GM12878 (cell line): Measurements from ENCODE around the gene MPIG6B. TPM values are rescaled to one million over a fixed set of nuclear protein-coding genes. Genes with fewer than 3 reads are reported as not detected.

Source experiments
- ATAC-seq: fragments of 200-7000 bp; cut with Tn5 transposase; 3 replicates; pipeline ENCODE4 v1.9.1; 2020; ENCODE audit warnings: mild to moderate bottlenecking, moderate library complexity
- BruUV-seq: library from RNA; stranded (reverse); fragments of 400-500 nt; replicated peaks from 2 replicates; lab custom pipeline; 2021; lab: Mats Ljungman, UMichigan
- CTCF ChIA-PET: fragments of 300-600 bp; sonication (Branson Sonifier 250); formaldehyde crosslinking; extraction: SDS; loops from one replicate; lab custom pipeline; 2021; ENCODE audit warnings: inconsistent platforms; lab: Yijun Ruan, JAX
- POLR2A ChIA-PET: fragments of 350-600 bp; formaldehyde crosslinking; extraction: SDS; loops from one replicate; lab custom pipeline; 2021; ENCODE audit warnings: inconsistent platforms; lab: Charles Lee
- RAD21 ChIA-PET: fragments of 300-600 bp; sonication (Branson Sonifier 250); formaldehyde crosslinking; loops from one replicate; lab custom pipeline; 2023; ENCODE audit warnings: antibody characterized with exemption; ENCODE audit not compliant: unreplicated experiment; lab: Charles Lee
- SMC1A ChIA-PET: fragments of 300-600 bp; sonication (Branson Sonifier 250); formaldehyde crosslinking; loops from one replicate; lab custom pipeline; 2023; ENCODE audit not compliant: unreplicated experiment, uncharacterized antibody; lab: Charles Lee
- DNase-seq: peaks from one replicate; pipeline ENCODE4 v3.0.0-alpha.2; 2011; ENCODE audit warnings: low read depth, low spot score
- FAIRE-seq: peaks from 3 replicates; lab custom pipeline; 2011; peaks lifted over from hg19 to GRCh38; lab: Jason Lieb, UNC
- H2AFZ ChIP-seq: 2 replicates; pipeline ENCODE4 v1.6.0; 2011; ENCODE audit warnings: low read depth, low read length, control low read depth; ENCODE audit not compliant: control insufficient read depth
- H3K27ac ChIP-seq: 2 replicates; pipeline ENCODE4 v1.5.1; 2011; ENCODE audit warnings: control low read depth; ENCODE audit not compliant: control insufficient read depth, insufficient read depth
- H3K27me3 ChIP-seq, 2 experiments: replicated peaks in 1 of 2; 2 replicates each; pipeline versions ENCODE4 v1.6.0 to v1.6.1; 2011; ENCODE audit warnings: low read length in 1 of 2; ENCODE audit not compliant: control insufficient read depth in 2 of 2, insufficient read depth in 2 of 2
- H3K36me3 ChIP-seq, 2 experiments: 2 replicates each; pipeline ENCODE4 v1.5.1; 2011; ENCODE audit warnings: low read length in 1 of 2; ENCODE audit not compliant: control insufficient read depth in 2 of 2, insufficient read depth in 2 of 2
- H3K4me1 ChIP-seq: 2 replicates; pipeline ENCODE4 v1.6.1; 2011; ENCODE audit warnings: mild to moderate bottlenecking, low read length, moderate library complexity, mixed read lengths; ENCODE audit not compliant: control insufficient read depth, insufficient read depth
- H3K4me2 ChIP-seq: 2 replicates; pipeline ENCODE4 v1.6.0; 2011; ENCODE audit warnings: control low read depth; ENCODE audit not compliant: control insufficient read depth, insufficient read depth
- H3K4me3 ChIP-seq: fragments of 200-600 bp; sonication (generic); 2 replicates; pipeline ENCODE4 v1.5.1; 2016
- H3K79me2 ChIP-seq: 2 replicates; pipeline ENCODE4 v1.6.0; 2011; ENCODE audit warnings: low read length; ENCODE audit not compliant: control insufficient read depth, insufficient read depth
- H3K9ac ChIP-seq: 2 replicates; pipeline ENCODE4 v1.8.0; 2011; ENCODE audit warnings: low read length, control low read depth, mixed read lengths; ENCODE audit not compliant: control insufficient read depth, insufficient read depth
- H3K9me3 ChIP-seq: replicated peaks from 3 replicates; pipeline ENCODE4 v1.5.1; 2011; ENCODE audit warnings: mild to moderate bottlenecking, low read length; ENCODE audit not compliant: control insufficient read depth, insufficient read depth
- H4K20me1 ChIP-seq: 2 replicates; pipeline ENCODE4 v1.6.0; 2011; ENCODE audit not compliant: control insufficient read depth, insufficient read depth
- ASH2L ChIP-seq: fragments of 300-600, 200-600 bp; sonication (generic); IDR thresholded peaks from 2 replicates; pipeline ENCODE4 v1.6.1; 2017; ENCODE audit warnings: low read depth, mild to moderate bottlenecking, borderline replicate concordance
- EZH2 ChIP-seq: IDR thresholded peaks from 2 replicates; pipeline ENCODE4 v1.6.1; 2012; ENCODE audit warnings: low read depth, mild to moderate bottlenecking, control low read depth, inconsistent platforms, low read length, borderline replicate concordance; ENCODE audit not compliant: control insufficient read depth
- RCOR1 ChIP-seq: conservative IDR thresholded peaks from 2 replicates; pipeline ENCODE4 v1.6.1; 2012; ENCODE audit warnings: low read depth, low read length, improper control_type of control experiment
- SMC3 ChIP-seq: IDR thresholded peaks from 2 replicates; pipeline ENCODE4 v1.6.1; 2011; ENCODE audit warnings: low read length, improper control_type of control experiment, borderline replicate concordance
- SP1 ChIP-seq: IDR thresholded peaks from one replicate; pipeline ENCODE4 v1.6.1; 2011; ENCODE audit warnings: low read depth, low read length
- SREBF1 ChIP-seq: IDR thresholded peaks from 2 replicates; pipeline ENCODE4 v1.6.1; 2012; ENCODE audit warnings: mild to moderate bottlenecking, low read length
- WGBS: methylation state at CpG from one replicate; pipeline ENCODE4 v1.1.6; 2016; ENCODE audit warnings: low lambda C conversion rate; ENCODE audit not compliant: insufficient replicate concordance, insufficient coverage; ENCODE audit errors: missing lambda C conversion rate; 5-methylcytosine and 5-hydroxymethylcytosine counted together
- in situ Hi-C: fragments of 300-500 bp; cut with MboI; formaldehyde crosslinking; loops from 9 replicates; pipeline ENCODE4 v1.14.3; 2018; ENCODE audit warnings: mixed read lengths
- intact Hi-C: fragments of 100-400 bp; cut with micrococcal nuclease; formaldehyde crosslinking; loops from one replicate; pipeline ENCODE4 v1.14.2; 2022; ENCODE audit not compliant: unreplicated experiment
- polyA plus RNA-seq, 11 experiments: library from polyadenylated mRNA; depleted of rRNA in 4 of 11; unstranded in 6 of 11; stranded (reverse) in 5 of 11; fragments of >200 nt; fragmentation: Nextera tagmentation in 4 of 11; fragmentation: Illumina TruSeq in 1 of 11; extraction: Ambion mirVana in 4 of 11; extraction: Trizol in 1 of 11; gene quantifications; 1 replicate in 1 of 11; 2 replicates in 10 of 11; pipeline versions ENCODE4 v1.2.1 to v1.2.3, GENCODE V29; 2011 to 2016; ENCODE audit warnings: inconsistent platforms in 2 of 11, missing spikeins in 2 of 11, low read depth in 1 of 11
- total RNA-seq, 4 experiments: library from RNA; depleted of rRNA in 3 of 4; stranded (reverse); fragments of >200 nt in 3 of 4; fragmentation: Illumina TruSeq in 1 of 4; extraction: Trizol in 1 of 4; gene quantifications; 2 replicates each; pipeline versions ENCODE4 v1.2.1 to v1.2.3, GENCODE V29; 2013 to 2021
- TF ChIP-seq, protein P1 (sequence below): IDR thresholded peaks from 2 replicates; pipeline ENCODE4 v1.6.1; 2011; ENCODE audit warnings: borderline replicate concordance, low read depth, mild to moderate bottlenecking, moderate library complexity, low read length; ENCODE audit not compliant: insufficient read depth, poor library complexity, severe bottlenecking

The MPIG6B gene
- total and polyA plus RNA-seq, 10 of the 15 experiments (the other 5 are each of a cell fraction or from before 2014, with no cell fraction given): not detected

DNA sequence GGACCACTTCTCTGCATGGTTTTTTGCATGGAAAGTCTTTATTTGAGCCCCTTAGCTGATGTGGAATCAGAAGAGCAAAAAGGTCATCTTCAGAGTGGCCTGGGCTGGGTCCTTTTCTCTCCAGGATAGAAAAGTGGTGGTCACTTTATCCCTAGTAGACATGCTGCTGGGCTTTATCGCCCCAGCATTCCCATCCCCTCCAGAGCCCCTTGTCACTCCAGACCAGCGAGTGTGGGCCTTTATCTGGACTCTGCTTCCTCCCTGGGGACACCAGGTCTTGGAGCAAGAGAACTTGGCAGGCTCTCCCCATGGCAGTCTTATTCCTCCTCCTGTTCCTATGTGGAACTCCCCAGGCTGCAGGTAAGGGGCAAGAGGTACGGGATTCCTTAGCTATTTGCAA, 16.6 kb upstream of the MPIG6B start, which contains the start of gene LY6G6F:
Gene LY6G6F (plus strand): TSS at position 268 of the 400 bp plus-strand sequence. CDS start 41 bp downstream, at position 309.
- Histone ChIP-seq H3K27ac (no peak within 1 kb of the TSS), H3K9me3 (no peaks in the 10 kb centered on the region), H3K9ac (no peak within 1 kb of the TSS), H3K36me3 (no peaks in the 10 kb centered on the region), H4K20me1 (no peaks in the 10 kb centered on the region), H2AFZ (no peak within 1 kb of the TSS), H3K4me1 (peaks cover 5% of the 10 kb centered on the region; the same call in 1 of the 2 replicates), H3K4me3 (no peak within 1 kb of the TSS), H3K27me3 (no peaks in the 10 kb centered on the region; a peak in 1 of 4 replicates), H3K4me2 (no peak within 1 kb of the TSS), H3K79me2 (peaks cover 11% of the 10 kb centered on the region)
- ChIA-PET SMC1A (interaction anchor here (0.6 to 0.7 kb wide), 2 partner anchors 13 to 18 kb away, joined by 3 read pairs; no protein-coding TSS in a partner anchor), RAD21 (interaction anchor here (0.6 kb wide), 1 partner anchor 223 kb away, joined by 3 read pairs; no protein-coding TSS in a partner anchor), CTCF (interaction anchor here (0.9 to 1.1 kb wide), 2 partner anchors 13 to 63 kb away, joined by 3 to 5 read pairs; no protein-coding TSS in a partner anchor), POLR2A (interaction anchor here (0.5 to 1.2 kb wide), 2 partner anchors 25 to 87 kb away, joined by 3 read pairs; no protein-coding TSS in a partner anchor)
- intact Hi-C loops: no loop called here
- ATAC-seq (no peak), DNase-seq (no peak), FAIRE-seq (no peak)
- in situ Hi-C loops: no loop called here
- WGBS: 45% methylated on average over 3 of the region's 3 CpGs
- no peak for TF ChIP-seq SREBF1
- BruUV-seq: no TSS peak

DNA sequence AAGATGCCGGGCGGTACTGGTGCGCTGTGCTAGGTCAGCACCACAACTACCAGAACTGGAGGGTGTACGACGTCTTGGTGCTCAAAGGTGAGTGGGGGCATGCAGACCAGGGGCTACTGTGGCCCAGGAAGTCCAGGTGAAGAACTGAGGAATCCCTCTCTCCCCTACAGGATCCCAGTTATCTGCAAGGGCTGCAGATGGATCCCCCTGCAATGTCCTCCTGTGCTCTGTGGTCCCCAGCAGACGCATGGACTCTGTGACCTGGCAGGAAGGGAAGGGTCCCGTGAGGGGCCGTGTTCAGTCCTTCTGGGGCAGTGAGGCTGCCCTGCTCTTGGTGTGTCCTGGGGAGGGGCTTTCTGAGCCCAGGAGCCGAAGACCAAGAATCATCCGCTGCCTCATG, 15.5 kb upstream of the MPIG6B start:
- 66% methylated on average over 10 of the region's 10 CpGs for WGBS

More for the DNA sequence above, 15.5 kb upstream of the MPIG6B start:
- no TSS peak for BruUV-seq
- Histone ChIP-seq H3K9ac (no peak overlapping the region), H3K27ac (no peak overlapping the region), H3K79me2 (peaks cover 2% of the 10 kb centered on the region), H3K27me3 (no peaks in the 10 kb centered on the region; a peak in 1 of 4 replicates), H4K20me1 (no peaks in the 10 kb centered on the region), H3K4me2 (no peak overlapping the region), H3K4me1 (no peaks in the 10 kb centered on the region), H3K36me3 (no peaks in the 10 kb centered on the region), H3K9me3 (no peaks in the 10 kb centered on the region), H3K4me3 (no peak overlapping the region), H2AFZ (no peak overlapping the region)
- ATAC-seq: no peak
- intact Hi-C loops (no loop called here), in situ Hi-C loops (no loop called here)
- no peak for FAIRE-seq
- ChIA-PET CTCF (no interaction called here), SMC1A (no interaction called here), POLR2A (no interaction called here), RAD21 (no interaction called here)
- no peak for TF ChIP-seq ASH2L
- TF ChIP-seq, protein P1, sequence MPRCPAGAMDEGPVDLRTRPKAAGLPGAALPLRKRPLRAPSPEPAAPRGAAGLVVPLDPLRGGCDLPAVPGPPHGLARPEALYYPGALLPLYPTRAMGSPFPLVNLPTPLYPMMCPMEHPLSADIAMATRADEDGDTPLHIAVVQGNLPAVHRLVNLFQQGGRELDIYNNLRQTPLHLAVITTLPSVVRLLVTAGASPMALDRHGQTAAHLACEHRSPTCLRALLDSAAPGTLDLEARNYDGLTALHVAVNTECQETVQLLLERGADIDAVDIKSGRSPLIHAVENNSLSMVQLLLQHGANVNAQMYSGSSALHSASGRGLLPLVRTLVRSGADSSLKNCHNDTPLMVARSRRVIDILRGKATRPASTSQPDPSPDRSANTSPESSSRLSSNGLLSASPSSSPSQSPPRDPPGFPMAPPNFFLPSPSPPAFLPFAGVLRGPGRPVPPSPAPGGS: no peak
- TF ChIP-seq SMC3: no peak
- no peak for TF ChIP-seq SP1
- TF ChIP-seq EZH2: no peak
- no peak for TF ChIP-seq RCOR1
- no peak for DNase-seq
